Loucy (cell line): ENCODE measurements around the gene ANXA3.

Experiments
- CTCF ChIP-seq: fragments of 200-600 bp; sonication (generic); conservative IDR thresholded peaks from 2 replicates; pipeline ENCODE4 v1.5.1; 2014; ENCODE audit warnings: mild to moderate bottlenecking, antibody characterized with exemption, low read length
- EZH2phosphoT487 ChIP-seq: fragments of 200-600 bp; IDR thresholded peaks from 2 replicates; pipeline ENCODE4 v1.6.1; 2018; ENCODE audit warnings: antibody characterized with exemption, mild to moderate bottlenecking, moderate library complexity, borderline replicate concordance

GRCh38 chr4:78650106-78651024 is 98.8 kb downstream of the ANXA3 start:
- TF ChIP-seq CTCF (no peak), EZH2phosphoT487 (no peak)
